Ectodermal cell (in vitro differentiated cells): ENCODE measurements around the gene VIM.

ENCODE experiments used
- H3K27ac ChIP-seq: 2 replicates; pipeline ENCODE4 v1.7.0; 2013; ENCODE audit warnings: mild to moderate bottlenecking, low read depth, low read length; ENCODE audit not compliant: insufficient read depth, poor library complexity, severe bottlenecking
- H3K27me3 ChIP-seq: 2 replicates; pipeline ENCODE4 v1.7.0; 2013; ENCODE audit warnings: mild to moderate bottlenecking, low read length; ENCODE audit not compliant: insufficient read depth, control insufficient read depth, poor library complexity, severe bottlenecking
- H3K36me3 ChIP-seq: one replicate; pipeline ENCODE4 v1.7.0; 2013; ENCODE audit warnings: low read length; ENCODE audit not compliant: control insufficient read depth, insufficient read depth
- H3K4me1 ChIP-seq: one replicate; pipeline ENCODE4 v1.7.0; 2013; ENCODE audit warnings: low read length; ENCODE audit not compliant: control insufficient read depth, insufficient read depth
- H3K4me3 ChIP-seq: 2 replicates; pipeline ENCODE4 v1.7.0; 2013; ENCODE audit warnings: low read depth, low read length, control low read depth; ENCODE audit not compliant: insufficient read depth
- H3K9me3 ChIP-seq: 2 replicates; pipeline ENCODE4 v1.7.0; 2013; ENCODE audit warnings: mild to moderate bottlenecking, low read length, moderate library complexity; ENCODE audit not compliant: control insufficient read depth
- WGBS, 2 experiments: methylation state at CpG; one replicate each; pipeline ENCODE4 v1.1.7; 2013; ENCODE audit warnings: missing lambda C conversion rate in 2 of 2; 5-methylcytosine and 5-hydroxymethylcytosine counted together

VIM gene

DNA sequence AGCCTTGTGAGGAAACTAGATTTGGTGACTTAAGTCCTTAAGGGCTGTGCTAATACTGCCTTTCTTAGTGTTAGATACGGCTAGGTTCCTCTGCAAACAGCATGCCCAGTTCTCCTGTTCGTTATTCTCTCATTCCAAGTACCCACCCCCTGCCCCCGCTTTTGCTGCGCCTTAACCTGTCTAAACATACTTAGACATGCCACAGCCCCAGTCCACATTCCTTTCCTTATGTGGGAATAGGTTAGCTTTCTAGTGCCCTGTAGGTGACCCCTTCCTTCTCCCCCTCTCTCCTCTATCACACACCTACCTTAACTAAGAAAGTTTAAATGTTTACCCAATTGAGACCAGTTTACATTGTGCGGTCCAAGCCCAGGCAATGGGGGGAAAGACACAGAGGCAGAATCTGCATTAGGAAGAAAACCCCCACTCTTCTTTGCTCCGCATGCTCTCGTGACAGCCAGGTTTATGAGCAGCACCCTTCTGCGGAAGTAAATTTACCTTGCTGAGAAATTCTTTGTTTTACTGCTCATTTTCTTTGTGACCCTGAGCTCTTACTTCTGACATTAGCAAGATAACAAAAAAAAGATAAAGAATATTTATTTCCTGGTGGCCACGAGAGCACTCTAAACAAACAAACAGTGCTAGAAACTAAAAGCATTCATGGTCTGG is 48.8 kb downstream of the VIM start:
- H3K36me3 ChIP-seq, result no peaks in the 10 kb centered on the region
- H3K27me3 ChIP-seq, result no peaks in the 10 kb centered on the region
- 90 to 91% methylated on average over 9 of the region's 9 CpGs for WGBS, 2 experiments
- no peaks in the 10 kb centered on the region for H3K9me3 ChIP-seq
- no peak overlapping the region for H3K27ac ChIP-seq
- H3K4me1 ChIP-seq, result no peaks in the 10 kb centered on the region
- no peak overlapping the region for H3K4me3 ChIP-seq

DNA sequence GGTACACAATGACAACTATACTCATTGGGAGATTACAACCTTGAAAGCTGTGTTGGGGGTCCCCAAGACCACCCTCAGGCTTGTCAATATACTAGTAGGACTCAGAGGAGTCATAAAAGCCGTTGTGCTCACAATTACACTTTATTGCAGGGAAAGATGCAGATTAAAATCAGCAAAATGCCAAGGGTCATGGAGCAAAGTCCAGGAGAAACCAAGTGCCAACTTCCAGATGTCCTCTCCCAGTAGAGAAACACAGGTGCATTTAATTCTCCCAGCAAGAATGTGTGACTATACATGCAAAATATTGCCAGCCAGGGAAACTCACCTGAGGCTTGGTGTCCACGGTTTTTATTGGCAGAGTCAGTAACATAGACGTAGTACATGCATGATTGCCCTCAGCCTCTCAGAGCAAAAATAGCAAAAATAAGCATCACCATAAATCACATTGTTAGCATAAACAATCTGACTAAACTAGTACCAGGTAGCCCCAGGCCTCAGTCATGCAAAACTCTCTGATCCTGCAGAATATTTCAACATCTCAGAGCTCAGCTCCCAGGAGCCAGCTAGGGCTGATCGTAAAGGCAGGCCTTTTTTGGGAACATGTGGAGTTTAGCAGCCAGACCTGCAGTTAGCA is 50.7 kb downstream of the VIM start:
- no peaks in the 10 kb centered on the region for H3K9me3 ChIP-seq
- H3K4me3 ChIP-seq, result no peak overlapping the region
- H3K36me3 ChIP-seq, result no peaks in the 10 kb centered on the region
- H3K27ac ChIP-seq, result no peak overlapping the region
- no peaks in the 10 kb centered on the region for H3K27me3 ChIP-seq
- no peaks in the 10 kb centered on the region for H3K4me1 ChIP-seq
- 92 to 94% methylated on average over 4 of the region's 4 CpGs for WGBS, 2 experiments

DNA sequence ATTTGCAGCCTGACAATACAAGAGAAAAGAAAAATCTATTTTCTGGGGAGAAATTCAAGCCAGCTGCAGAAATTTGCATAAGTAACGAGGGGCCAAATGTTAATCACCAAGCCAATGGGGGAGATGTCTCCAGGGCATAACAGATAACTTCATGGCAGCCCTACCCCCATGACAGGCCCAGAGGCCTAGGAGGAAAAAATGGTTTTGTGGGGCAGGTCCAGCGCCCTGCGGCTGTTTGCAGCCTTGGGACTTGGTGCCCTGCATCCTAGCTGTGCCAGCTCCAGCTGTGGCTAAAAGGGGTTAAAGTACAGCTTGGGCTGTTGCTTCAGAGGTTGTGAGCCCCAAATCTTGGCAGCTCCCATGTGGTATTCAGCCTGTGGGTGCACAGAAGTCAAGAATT is 54.3 kb downstream of the VIM start:
- Histone ChIP-seq H3K9me3 (no peaks in the 10 kb centered on the region), H3K36me3 (no peaks in the 10 kb centered on the region), H3K4me1 (no peaks in the 10 kb centered on the region), H3K27me3 (no peaks in the 10 kb centered on the region), H3K27ac (no peak overlapping the region), H3K4me3 (no peak overlapping the region)
- WGBS, 2 experiments, result 89 to 95% methylated on average over 3 of the region's 3 CpGs

DNA sequence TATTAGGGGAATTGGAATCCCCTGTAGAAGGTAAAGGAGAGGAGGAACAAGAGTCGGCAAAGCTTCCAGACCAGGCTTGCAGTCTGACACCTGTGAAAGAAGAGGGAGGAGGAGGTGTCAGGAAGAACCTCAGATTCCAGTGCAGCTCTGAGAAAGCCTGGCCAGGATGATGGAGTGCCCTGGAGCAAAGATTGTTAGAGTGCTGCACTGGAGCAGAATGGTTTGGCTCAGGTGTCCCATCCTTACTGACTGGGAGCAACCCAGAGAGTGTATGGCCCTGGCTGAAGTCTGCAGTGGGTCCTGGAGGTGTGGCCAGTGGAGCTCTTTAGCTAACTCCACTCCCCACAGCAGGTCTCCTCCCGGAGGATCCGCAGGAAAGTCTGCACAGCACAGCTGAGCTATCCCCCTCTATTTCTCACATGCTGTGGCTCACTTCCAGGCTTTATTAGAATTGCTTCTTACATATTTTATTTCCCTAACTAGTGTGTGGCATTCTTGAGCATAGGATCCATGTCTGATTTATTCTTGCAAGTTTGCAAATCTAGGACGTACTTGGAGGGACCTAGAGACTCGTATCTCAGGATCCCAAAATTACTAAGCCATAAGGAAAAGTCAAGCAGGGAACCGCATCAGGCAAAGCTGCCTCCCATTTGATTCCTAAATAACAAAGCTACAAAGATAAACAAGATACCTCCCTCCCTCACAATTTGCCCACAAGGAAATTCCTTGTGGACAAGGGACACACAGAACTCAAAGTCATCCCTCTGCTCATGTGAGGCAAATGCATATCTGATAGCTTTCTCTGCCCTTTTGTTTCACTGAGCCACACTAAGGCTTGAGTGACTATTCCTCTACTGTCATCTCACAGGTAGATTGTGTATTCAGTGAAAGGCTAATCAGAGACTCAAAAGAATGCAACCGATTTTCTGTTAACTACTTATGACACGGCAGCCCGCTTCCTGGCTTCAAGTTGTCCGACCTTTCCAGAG is 58.8 kb downstream of the VIM start:
- Histone ChIP-seq H3K9me3 (no peaks in the 10 kb centered on the region), H3K4me3 (no peak overlapping the region), H3K27me3 (no peaks in the 10 kb centered on the region), H3K4me1 (no peaks in the 10 kb centered on the region), H3K27ac (no peak overlapping the region), H3K36me3 (no peaks in the 10 kb centered on the region)
- 82 to 85% methylated on average over 10 of the region's 10 CpGs for WGBS, 2 experiments
